ENCODE results near the gene CYGB.
A peak's percentile ranks its signal among the peaks of the same experiment; 100 is the strongest.

The CYGB gene

DNA sequence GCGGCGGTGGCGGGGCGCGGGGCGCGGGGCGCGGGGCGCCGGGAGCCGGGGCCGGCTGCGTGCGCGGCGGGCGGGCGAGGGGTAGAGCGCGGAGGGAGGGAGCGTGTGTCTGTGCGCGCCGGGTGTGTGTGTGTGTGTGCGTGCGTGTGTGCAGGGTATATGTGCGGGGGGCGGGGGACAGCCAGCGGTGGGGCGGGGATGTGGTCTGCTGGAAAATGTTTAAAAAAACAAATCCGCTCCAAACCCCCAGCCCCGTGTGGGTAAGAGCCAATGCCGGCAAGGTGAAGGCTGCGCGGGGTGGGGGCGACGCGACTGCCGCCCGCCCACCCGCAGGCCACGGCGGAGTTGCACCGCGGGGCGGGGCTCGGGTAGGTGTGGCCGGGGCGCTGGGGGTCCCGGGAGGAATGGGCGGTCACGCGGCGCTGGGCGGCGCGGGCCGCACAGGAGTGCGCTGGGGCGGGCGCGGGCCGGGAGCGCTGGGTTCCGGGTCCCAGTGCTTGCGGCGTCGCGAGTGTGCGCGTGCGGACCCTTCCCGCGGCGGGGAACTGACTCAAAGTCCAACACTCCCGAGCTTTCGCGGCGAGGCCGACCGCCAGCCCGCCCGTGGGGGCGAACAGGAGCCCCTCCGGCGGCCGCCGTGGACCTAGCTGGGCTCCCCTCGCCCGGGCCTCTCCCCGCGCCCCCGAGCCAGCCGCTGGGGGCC lies at the start of gene CYGB:
Gene CYGB, minus strand, starts transcription at position 132 of the 703 bp plus-strand sequence. CDS start 167 bp downstream, outside the sequence.
- Histone ChIP-seq H3K36me3 (ENCODE audit: control insufficient read depth, insufficient read depth, low read length) (no peaks in the 10 kb centered on the region), H3K9ac (ENCODE audit: low read length) (peak within 1 kb of the TSS; percentile 66), H3K4me3 (ENCODE audit: low read length) (no peak within 1 kb of the TSS), H3K9me3 (ENCODE audit: control insufficient read depth, low read length) (no peaks in the 10 kb centered on the region), H3K27me3 (ENCODE audit: control insufficient read depth, insufficient read depth, low read length) (peaks cover 43% of the 10 kb centered on the region), H3K4me1 (ENCODE audit: control insufficient read depth, insufficient read depth, low read length) (peaks cover 14% of the 10 kb centered on the region)

DNA sequence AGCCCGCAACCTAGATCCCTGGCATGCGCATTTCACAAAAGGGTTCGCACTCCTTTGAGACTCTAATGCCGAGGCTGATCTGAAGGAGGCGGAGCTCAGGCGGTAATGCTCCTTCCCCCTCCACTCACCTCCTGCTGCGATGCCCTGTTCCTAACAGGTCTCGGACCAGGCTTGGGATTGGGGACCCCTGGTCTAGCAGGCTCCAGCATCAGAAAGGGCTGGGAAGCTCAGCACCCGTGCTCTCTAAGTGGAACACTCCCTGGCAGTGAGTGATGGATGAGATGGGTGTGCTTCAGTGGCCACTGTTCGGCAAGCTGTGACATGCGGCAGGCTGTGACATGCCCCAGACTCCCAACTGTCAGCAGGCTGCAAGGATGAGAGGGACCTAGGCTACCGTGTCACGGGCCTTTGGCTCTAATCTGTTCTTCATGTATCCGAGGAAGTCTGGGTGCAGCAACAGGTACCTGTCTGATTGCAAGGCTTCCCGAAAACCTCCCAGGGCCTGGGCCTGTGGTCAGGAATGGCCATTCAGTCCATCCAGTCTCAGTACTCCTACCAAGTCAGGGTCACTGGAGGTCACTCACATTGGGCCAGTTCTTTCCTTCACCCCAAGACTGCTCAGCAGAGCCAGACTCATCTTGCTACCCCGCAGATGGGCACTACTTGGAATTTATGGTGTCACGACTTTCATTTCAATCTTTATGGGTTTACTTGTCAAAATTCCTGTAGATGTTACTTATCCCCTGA lies 49.4 kb upstream of the CYGB start:
- no peak overlapping the region for H3K9ac ChIP-seq (ENCODE audit: low read length)
- H3K36me3 ChIP-seq (ENCODE audit: control insufficient read depth, insufficient read depth, low read length), result no peaks in the 10 kb centered on the region
- H3K27me3 ChIP-seq (ENCODE audit: control insufficient read depth, insufficient read depth, low read length), result peaks cover 21% of the 10 kb centered on the region
- H3K4me1 ChIP-seq (ENCODE audit: control insufficient read depth, insufficient read depth, low read length), result peaks cover 10% of the 10 kb centered on the region
- no peak overlapping the region for H3K4me3 ChIP-seq (ENCODE audit: low read length)
- no peaks in the 10 kb centered on the region for H3K9me3 ChIP-seq (ENCODE audit: control insufficient read depth, low read length)

DNA sequence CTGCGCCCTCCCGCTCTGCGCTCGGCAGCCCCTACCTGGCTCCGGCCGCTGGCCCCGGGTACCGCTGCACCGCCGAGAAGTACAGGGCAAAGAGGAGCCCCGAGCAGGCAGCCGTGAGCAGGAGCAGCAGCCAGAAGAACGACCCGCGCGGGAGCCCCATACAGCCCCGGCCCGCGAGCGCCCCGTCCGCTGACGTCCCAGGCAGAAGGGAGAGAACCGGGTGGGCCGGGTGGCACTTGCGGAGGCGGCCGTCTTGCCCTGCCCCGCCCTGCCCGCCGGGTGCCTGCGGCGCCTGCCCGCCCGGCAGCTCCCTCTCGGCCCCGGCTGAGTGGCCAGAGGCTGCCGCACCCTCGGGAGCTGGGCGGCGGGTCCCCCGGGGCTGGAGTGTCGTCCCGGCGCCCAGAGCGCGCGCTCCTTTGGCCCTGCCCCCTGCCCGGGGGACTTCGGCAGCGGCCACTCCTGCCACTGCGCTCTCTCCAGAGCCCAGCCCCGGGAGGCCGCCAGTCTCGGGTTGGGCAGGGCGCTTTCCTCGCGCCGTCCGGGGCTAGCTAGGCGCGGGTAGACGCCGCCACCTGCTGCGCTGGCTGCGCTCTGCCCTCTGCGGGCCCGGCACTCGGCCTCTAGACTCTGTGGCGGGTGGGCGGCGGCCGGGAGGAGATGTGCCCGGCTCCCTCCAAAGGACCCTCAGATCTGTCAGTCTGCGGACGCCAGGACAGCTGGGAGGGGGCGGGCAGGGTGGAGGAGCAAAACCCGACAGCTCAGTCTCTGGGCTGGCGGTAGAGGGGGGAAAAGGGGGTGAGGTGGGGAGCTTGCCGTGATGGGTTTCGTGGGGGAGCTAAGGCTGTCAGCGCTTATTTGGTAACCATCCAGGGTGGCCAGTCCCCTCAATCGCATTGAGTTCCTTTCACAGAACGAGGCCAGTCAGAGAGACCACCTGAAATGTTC lies 48.4 kb upstream of the CYGB start, which contains the start of gene ST6GALNAC2:
Gene ST6GALNAC2, minus strand, starts transcription at position 212 of the 945 bp plus-strand sequence. Its CDS starts 52 bp downstream, at position 160.
- Histone ChIP-seq H3K4me1 (ENCODE audit: control insufficient read depth, insufficient read depth, low read length) (peaks cover 10% of the 10 kb centered on the region), H3K9ac (ENCODE audit: low read length) (peak within 1 kb of the TSS; percentile 82), H3K27me3 (ENCODE audit: control insufficient read depth, insufficient read depth, low read length) (peaks cover 21% of the 10 kb centered on the region)

DNA sequence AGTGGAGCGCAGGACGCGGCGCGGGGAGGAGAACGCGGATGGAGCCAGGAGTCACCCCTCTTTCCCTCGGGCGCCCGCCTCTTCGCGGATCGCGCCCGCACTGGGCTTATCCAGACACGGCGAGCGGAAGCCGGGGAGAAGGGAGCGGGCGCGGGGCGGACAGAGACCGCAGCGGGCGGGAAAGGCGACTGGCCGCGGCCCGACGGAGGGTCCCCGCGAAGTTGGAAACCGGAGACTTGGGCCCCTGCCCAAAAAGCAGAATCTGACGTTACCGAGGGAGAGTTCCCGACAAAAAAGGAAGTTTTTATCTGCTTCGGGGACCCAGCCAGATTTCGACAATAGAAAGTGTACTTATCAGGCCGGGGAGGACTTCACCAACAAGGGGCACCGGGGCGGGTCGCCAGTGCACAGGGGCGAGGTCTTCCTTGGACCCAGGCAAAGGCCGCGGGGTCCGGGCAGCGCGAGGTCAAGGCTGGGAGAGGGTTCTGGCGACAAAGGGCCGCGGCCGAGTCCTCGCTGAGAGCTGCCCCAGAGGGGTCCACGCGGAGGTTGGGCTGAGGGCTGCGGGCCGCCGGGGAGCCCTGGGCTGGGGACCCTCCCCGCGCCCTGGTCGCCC lies 47.6 kb upstream of the CYGB start:
- Histone ChIP-seq H3K9me3 (ENCODE audit: control insufficient read depth, low read length) (no peaks in the 10 kb centered on the region), H3K36me3 (ENCODE audit: control insufficient read depth, insufficient read depth, low read length) (no peaks in the 10 kb centered on the region), H3K4me3 (ENCODE audit: low read length) (peak overlapping the region; percentile 77), H3K4me1 (ENCODE audit: control insufficient read depth, insufficient read depth, low read length) (peaks cover 10% of the 10 kb centered on the region), H3K9ac (ENCODE audit: low read length) (peak overlapping the region; percentile 82), H3K27me3 (ENCODE audit: control insufficient read depth, insufficient read depth, low read length) (peaks cover 21% of the 10 kb centered on the region)

More for the DNA sequence above, 48.4 kb upstream of the CYGB start, which contains the start of gene ST6GALNAC2:
- Histone ChIP-seq H3K4me3 (ENCODE audit: low read length) (peak within 1 kb of the TSS; percentile 77), H3K9me3 (ENCODE audit: control insufficient read depth, low read length) (no peaks in the 10 kb centered on the region), H3K36me3 (ENCODE audit: control insufficient read depth, insufficient read depth, low read length) (no peaks in the 10 kb centered on the region)

DNA sequence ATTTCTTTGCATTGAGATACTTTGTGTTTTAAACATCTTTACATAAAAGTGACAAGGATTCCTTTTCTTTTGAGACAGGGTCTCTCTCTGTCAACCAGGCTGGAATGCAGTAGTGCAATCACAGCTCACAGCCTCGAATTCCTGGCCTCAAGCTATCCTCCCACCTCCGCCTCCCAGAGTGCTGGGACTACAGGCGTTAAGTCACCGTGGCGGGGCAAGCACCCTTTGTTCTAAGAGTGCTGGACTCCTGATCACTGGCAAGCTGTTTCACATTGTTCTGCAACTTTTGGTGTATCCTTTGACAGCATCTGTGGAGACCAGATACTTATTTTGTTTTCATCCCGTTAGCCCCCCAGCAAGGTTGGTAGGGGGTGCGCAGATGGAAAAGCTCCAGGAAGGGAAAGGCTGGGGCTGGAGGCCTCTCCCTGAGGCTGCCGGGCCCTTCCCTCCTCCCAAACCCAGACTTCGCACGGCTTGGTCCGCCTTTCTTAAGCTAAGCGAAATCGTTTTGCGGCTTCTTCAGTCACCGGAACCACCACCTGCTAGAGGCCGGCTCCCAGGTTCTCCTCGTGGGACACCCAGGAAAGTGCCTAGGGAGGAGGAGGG lies 47.0 kb upstream of the CYGB start:
- peaks cover 21% of the 10 kb centered on the region for H3K27me3 ChIP-seq (ENCODE audit: control insufficient read depth, insufficient read depth, low read length)
- H3K9me3 ChIP-seq (ENCODE audit: control insufficient read depth, low read length), result no peaks in the 10 kb centered on the region
- peak overlapping the region; percentile 82 for H3K9ac ChIP-seq (ENCODE audit: low read length)
- H3K36me3 ChIP-seq (ENCODE audit: control insufficient read depth, insufficient read depth, low read length), result no peaks in the 10 kb centered on the region
- H3K4me1 ChIP-seq (ENCODE audit: control insufficient read depth, insufficient read depth, low read length), result peaks cover 10% of the 10 kb centered on the region
- H3K4me3 ChIP-seq (ENCODE audit: low read length), result peak overlapping the region; percentile 77

DNA sequence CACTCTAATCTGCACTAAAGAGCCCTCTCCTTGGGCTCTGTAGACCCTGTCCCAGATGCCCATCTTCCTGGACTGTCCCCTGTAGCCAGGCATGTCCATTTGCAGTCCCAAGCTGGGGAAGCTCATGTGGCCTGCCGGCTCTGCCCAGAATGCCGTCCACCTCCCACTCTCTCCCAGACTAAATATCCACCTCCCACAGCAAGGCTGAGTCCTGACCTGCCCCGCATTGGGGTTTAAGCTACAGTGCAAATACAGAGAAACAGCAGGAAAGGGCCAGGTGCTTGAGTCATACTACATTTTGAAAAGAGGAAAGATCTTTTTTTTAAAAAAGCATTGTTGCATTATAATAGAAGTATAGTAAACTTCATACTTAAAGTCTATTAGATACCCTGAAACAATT lies 45.2 kb upstream of the CYGB start:
- Histone ChIP-seq H3K36me3 (ENCODE audit: control insufficient read depth, insufficient read depth, low read length) (no peaks in the 10 kb centered on the region), H3K27me3 (ENCODE audit: control insufficient read depth, insufficient read depth, low read length) (peaks cover 10% of the 10 kb centered on the region), H3K9ac (ENCODE audit: low read length) (no peak overlapping the region), H3K4me1 (ENCODE audit: control insufficient read depth, insufficient read depth, low read length) (peaks cover 23% of the 10 kb centered on the region), H3K4me3 (ENCODE audit: low read length) (no peak overlapping the region), H3K9me3 (ENCODE audit: control insufficient read depth, low read length) (no peaks in the 10 kb centered on the region)

DNA sequence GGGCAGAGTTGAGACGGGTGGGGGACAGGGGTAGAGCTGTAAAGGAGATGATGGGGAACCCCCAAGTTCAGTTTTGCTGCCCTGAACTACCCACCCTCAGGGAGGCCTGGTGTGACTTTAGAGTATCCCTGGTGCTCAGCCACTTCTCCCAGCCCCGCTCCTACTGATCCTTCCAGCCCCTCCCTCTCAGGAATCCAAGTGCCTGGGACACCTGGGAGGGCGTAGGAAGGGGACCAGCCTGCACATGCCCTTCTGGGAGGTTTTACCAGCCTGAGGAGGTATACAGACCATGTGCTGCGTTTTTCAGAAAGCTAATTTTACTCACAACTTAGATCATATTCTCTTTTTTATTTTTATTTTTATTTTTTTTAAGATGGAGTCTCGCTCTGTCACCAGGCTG lies 44.0 kb upstream of the CYGB start:
- Histone ChIP-seq H3K27me3 (ENCODE audit: control insufficient read depth, insufficient read depth, low read length) (no peaks in the 10 kb centered on the region), H3K9ac (ENCODE audit: low read length) (no peak overlapping the region), H3K36me3 (ENCODE audit: control insufficient read depth, insufficient read depth, low read length) (no peaks in the 10 kb centered on the region), H3K9me3 (ENCODE audit: control insufficient read depth, low read length) (no peaks in the 10 kb centered on the region), H3K4me3 (ENCODE audit: low read length) (no peak overlapping the region), H3K4me1 (ENCODE audit: control insufficient read depth, insufficient read depth, low read length) (peaks cover 21% of the 10 kb centered on the region)

DNA sequence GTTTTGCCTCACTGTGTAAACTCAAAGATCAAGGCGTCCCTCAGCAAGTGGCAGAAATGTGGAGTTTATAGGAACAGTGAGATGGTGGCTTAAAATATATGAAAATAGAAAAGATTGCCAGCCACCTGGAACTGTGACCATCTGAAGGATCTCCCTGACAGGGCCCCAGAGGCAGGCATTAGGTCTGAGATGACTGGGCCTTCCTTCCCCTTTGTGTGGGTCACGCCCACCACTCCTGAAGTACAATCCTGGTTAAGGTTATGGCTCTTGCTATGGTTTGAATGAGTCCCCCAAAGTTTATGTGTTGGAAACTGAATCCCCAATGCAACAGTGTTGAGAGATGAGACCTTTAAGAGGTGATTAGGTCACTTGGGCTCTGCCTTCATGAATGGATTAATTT lies 41.8 kb upstream of the CYGB start:
- Histone ChIP-seq H3K9me3 (ENCODE audit: control insufficient read depth, low read length) (no peaks in the 10 kb centered on the region), H3K4me3 (ENCODE audit: low read length) (no peak overlapping the region), H3K9ac (ENCODE audit: low read length) (no peak overlapping the region), H3K36me3 (ENCODE audit: control insufficient read depth, insufficient read depth, low read length) (no peaks in the 10 kb centered on the region), H3K27me3 (ENCODE audit: control insufficient read depth, insufficient read depth, low read length) (no peaks in the 10 kb centered on the region), H3K4me1 (ENCODE audit: control insufficient read depth, insufficient read depth, low read length) (peaks cover 17% of the 10 kb centered on the region)

DNA sequence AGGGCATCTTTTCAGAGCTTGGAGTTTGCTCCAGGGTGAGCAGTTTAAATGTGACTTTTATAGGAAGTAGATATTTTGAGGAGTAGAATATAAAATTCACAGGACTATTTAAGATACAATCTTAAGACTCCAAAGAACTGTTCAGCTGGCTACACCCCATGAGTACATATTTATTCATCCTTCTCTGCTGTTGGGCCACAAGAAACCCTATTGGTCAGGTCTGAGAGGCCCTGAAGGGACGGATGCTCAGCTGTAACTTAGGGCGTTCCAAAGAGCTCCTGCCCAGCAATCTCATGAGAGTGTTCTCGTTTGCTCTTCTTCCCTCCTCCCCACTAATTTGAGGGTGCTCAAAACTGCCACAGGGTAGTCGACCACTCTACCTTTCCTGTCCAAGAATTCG lies 40.9 kb upstream of the CYGB start:
- Histone ChIP-seq H3K36me3 (ENCODE audit: control insufficient read depth, insufficient read depth, low read length) (no peaks in the 10 kb centered on the region), H3K27me3 (ENCODE audit: control insufficient read depth, insufficient read depth, low read length) (no peaks in the 10 kb centered on the region), H3K4me3 (ENCODE audit: low read length) (no peak overlapping the region), H3K9ac (ENCODE audit: low read length) (no peak overlapping the region), H3K4me1 (ENCODE audit: control insufficient read depth, insufficient read depth, low read length) (peaks cover 17% of the 10 kb centered on the region), H3K9me3 (ENCODE audit: control insufficient read depth, low read length) (no peaks in the 10 kb centered on the region)

DNA sequence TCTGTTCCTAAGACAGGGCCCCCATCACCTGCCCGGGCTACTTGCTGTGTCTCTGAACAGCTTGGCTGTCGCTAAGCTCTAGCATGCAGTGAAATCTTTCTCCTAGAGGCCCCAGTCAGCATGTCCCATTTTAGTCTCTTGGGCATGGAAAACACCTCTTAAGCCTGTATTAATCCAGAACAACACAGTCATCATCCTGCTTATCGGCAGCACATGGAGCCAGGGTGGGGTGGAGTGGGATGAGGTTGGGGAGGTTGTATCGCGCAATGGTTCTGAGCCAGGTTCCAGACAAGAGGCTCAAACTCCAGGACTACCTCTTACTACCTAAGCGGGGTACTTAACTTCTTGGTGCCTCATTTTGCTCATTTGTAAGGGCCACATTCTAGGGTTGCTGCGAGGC lies 40.4 kb upstream of the CYGB start:
- H3K9ac ChIP-seq (ENCODE audit: low read length), result no peak overlapping the region
- no peaks in the 10 kb centered on the region for H3K27me3 ChIP-seq (ENCODE audit: control insufficient read depth, insufficient read depth, low read length)
- H3K4me1 ChIP-seq (ENCODE audit: control insufficient read depth, insufficient read depth, low read length), result peaks cover 17% of the 10 kb centered on the region
- H3K9me3 ChIP-seq (ENCODE audit: control insufficient read depth, low read length), result no peaks in the 10 kb centered on the region
- H3K4me3 ChIP-seq (ENCODE audit: low read length), result no peak overlapping the region
- no peaks in the 10 kb centered on the region for H3K36me3 ChIP-seq (ENCODE audit: control insufficient read depth, insufficient read depth, low read length)

DNA sequence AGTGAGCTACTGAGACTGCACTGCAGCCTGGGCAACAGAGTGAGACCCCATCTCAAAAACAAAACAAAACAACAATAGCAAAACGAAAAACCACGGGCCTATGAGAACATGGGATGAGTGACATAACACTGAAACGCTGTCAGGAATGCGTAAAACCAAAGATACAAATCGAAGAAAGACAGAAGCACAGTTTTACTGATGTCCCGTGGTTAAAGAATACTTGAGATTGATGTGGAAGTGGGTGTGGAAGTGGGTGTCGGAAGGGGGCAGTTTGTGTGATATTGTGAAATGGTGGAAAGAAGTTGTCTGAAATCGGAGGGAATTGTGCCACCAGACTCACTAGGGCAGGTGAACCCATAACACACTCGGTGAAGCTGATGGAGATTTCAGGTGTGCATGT lies 38.7 kb upstream of the CYGB start:
- H3K9me3 ChIP-seq (ENCODE audit: control insufficient read depth, low read length), result no peaks in the 10 kb centered on the region
- H3K4me3 ChIP-seq (ENCODE audit: low read length), result no peak overlapping the region
- H3K4me1 ChIP-seq (ENCODE audit: control insufficient read depth, insufficient read depth, low read length), result peaks cover 17% of the 10 kb centered on the region
- no peaks in the 10 kb centered on the region for H3K27me3 ChIP-seq (ENCODE audit: control insufficient read depth, insufficient read depth, low read length)
- no peak overlapping the region for H3K9ac ChIP-seq (ENCODE audit: low read length)
- H3K36me3 ChIP-seq (ENCODE audit: control insufficient read depth, insufficient read depth, low read length), result no peaks in the 10 kb centered on the region

Data from mucosa of stomach (tissue), 1 donor.